Neural crest cell (in vitro differentiated cells): ENCODE results near the gene GAB2. TPM values are rescaled to one million over a fixed set of nuclear protein-coding genes. Genes with fewer than 3 reads are reported as not detected.

ENCODE experiments used
- DNase-seq: peaks from one replicate; pipeline ENCODE4 v3.0.0; 2021; ENCODE audit warnings: low read depth, mixed read lengths, low spot score
- H3K27ac Mint-ChIP-seq: one replicate; pipeline ENCODE4 v1.8.0; 2021; ENCODE audit warnings: mild to moderate bottlenecking, mixed read lengths; ENCODE audit not compliant: unreplicated experiment
- H3K27me3 Mint-ChIP-seq: 2 replicates; pipeline ENCODE4 v1.8.0; 2021; ENCODE audit warnings: low read depth, mild to moderate bottlenecking, mixed read lengths
- H3K36me3 Mint-ChIP-seq: 2 replicates; pipeline ENCODE4 v1.8.0; 2021; ENCODE audit warnings: low read depth, mild to moderate bottlenecking, mixed read lengths
- H3K4me1 Mint-ChIP-seq: 2 replicates; pipeline ENCODE4 v1.8.0; 2021; ENCODE audit warnings: mixed read lengths
- H3K4me3 Mint-ChIP-seq: one replicate; pipeline ENCODE4 v1.8.0; 2021; ENCODE audit warnings: mild to moderate bottlenecking, mixed read lengths
- H3K9me3 Mint-ChIP-seq: 2 replicates; pipeline ENCODE4 v1.8.0; 2021; ENCODE audit warnings: mixed read lengths
- CTCF ChIP-seq: fragments of 200-600 bp; sonication (generic); conservative IDR thresholded peaks from 2 replicates; pipeline ENCODE4 v1.5.0; 2021; ENCODE audit warnings: antibody characterized with exemption, mild to moderate bottlenecking
- total RNA-seq: library from RNA; stranded (reverse); gene quantifications from 2 replicates; pipeline ENCODE4 v1.2.1, GENCODE V29; 2021

Gene GAB2
- total RNA-seq, 1 donor from 2014 or later = 27.9 TPM

- H3K4me3 Mint-ChIP-seq = no peak overlapping the region
- no peak for DNase-seq
- H3K9me3 Mint-ChIP-seq = no peaks in the 10 kb centered on the region
- peaks cover 5% of the 10 kb centered on the region for H3K4me1 Mint-ChIP-seq
- H3K27ac Mint-ChIP-seq = no peak overlapping the region
- no peak for TF ChIP-seq CTCF
- no peaks in the 10 kb centered on the region for H3K27me3 Mint-ChIP-seq
- H3K36me3 Mint-ChIP-seq = peaks cover 3% of the 10 kb centered on the region
Observed at GRCh38 chr11:78427615-78428265, 10.1 kb upstream of the GAB2 start.

- H3K4me3 Mint-ChIP-seq = no peak overlapping the region
- H3K4me1 Mint-ChIP-seq = peaks cover 5% of the 10 kb centered on the region
- H3K9me3 Mint-ChIP-seq = no peaks in the 10 kb centered on the region
- H3K27ac Mint-ChIP-seq = no peak overlapping the region
- DNase-seq = no peak
- H3K27me3 Mint-ChIP-seq = no peaks in the 10 kb centered on the region
- H3K36me3 Mint-ChIP-seq = peaks cover 3% of the 10 kb centered on the region
- no peak for TF ChIP-seq CTCF
Observed at GRCh38 chr11:78426845-78427244, 9.2 kb upstream of the GAB2 start.

GRCh38 chr11:78425399-78426070, 7.9 kb upstream of the GAB2 start:
- no peaks in the 10 kb centered on the region for H3K27me3 Mint-ChIP-seq
- no peak for TF ChIP-seq CTCF
- H3K4me1 Mint-ChIP-seq = peaks cover 5% of the 10 kb centered on the region
- no peak for DNase-seq
- H3K36me3 Mint-ChIP-seq = peaks cover 3% of the 10 kb centered on the region
- H3K27ac Mint-ChIP-seq = no peak overlapping the region
- no peaks in the 10 kb centered on the region for H3K9me3 Mint-ChIP-seq
- H3K4me3 Mint-ChIP-seq = no peak overlapping the region

- H3K27me3 Mint-ChIP-seq = peaks cover 4% of the 10 kb centered on the region
- peaks cover 10% of the 10 kb centered on the region for H3K4me1 Mint-ChIP-seq
- TF ChIP-seq CTCF = no peak
- H3K36me3 Mint-ChIP-seq = peaks cover under 1% of the 10 kb centered on the region
- H3K27ac Mint-ChIP-seq = peak overlapping the region; percentile 44
- H3K9me3 Mint-ChIP-seq = no peaks in the 10 kb centered on the region
- no peak overlapping the region for H3K4me3 Mint-ChIP-seq
- no peak for DNase-seq
Observed at GRCh38 chr11:78424334-78425270, 7.0 kb upstream of the GAB2 start.

- H3K4me3 Mint-ChIP-seq = no peak overlapping the region
Observed at GRCh38 chr11:78423241-78423640, 5.6 kb upstream of the GAB2 start.

More at GRCh38 chr11:78423241-78423640, 5.6 kb upstream of the GAB2 start:
- TF ChIP-seq CTCF = no peak
- Mint-ChIP-seq H3K27ac (no peak overlapping the region), H3K9me3 (no peaks in the 10 kb centered on the region), H3K4me1 (peaks cover 22% of the 10 kb centered on the region), H3K36me3 (no peaks in the 10 kb centered on the region), H3K27me3 (peaks cover 17% of the 10 kb centered on the region)
- DNase-seq = no peak
